Measurements from ENCODE around the gene SERGEF.
"Not testable (repeated sequence)": the region's sequence is repeated elsewhere in the genome, so short reads cannot be mapped to it uniquely, and the experiment has no call there.

SERGEF gene

GRCh38 chr11:17897495-17897894, 115.4 kb downstream of the SERGEF start:
- Histone ChIP-seq H3K27ac (no peak overlapping the region), H3K36me3 (0 out of 2 replicates have a peak, but pooled peaks cover 20% of the 10 kb centered on the region), H4K20me1 (0 out of 2 replicates have a peak, but pooled peaks cover 10% of the 10 kb centered on the region), H3K4me3 (no peak overlapping the region), H3K4me2 (no peak overlapping the region), H3K9me3 (no peaks in the 10 kb centered on the region), H3K27me3 (no peaks in the 10 kb centered on the region), H3K4me1 (no peaks in the 10 kb centered on the region), H3K9ac (no peak overlapping the region)
- TF ChIP-seq Cebpa-rat (IDR thresholded peaks at IDR 0.05), result no peak

GRCh38 chr11:17896496-17897151, 116.2 kb downstream of the SERGEF start:
- not testable (repeated sequence) for H4K20me1 ChIP-seq, H3K27ac ChIP-seq, H3K9ac ChIP-seq

GRCh38 chr11:17894929-17895658, 117.8 kb downstream of the SERGEF start:
- H3K27me3 ChIP-seq, result no peaks in the 10 kb centered on the region

More at GRCh38 chr11:17896496-17897151, 116.2 kb downstream of the SERGEF start:
- H3K9me3 ChIP-seq, H3K4me2 ChIP-seq, H3K27me3 ChIP-seq, H3K4me3 ChIP-seq, H3K4me1 ChIP-seq: not testable (repeated sequence)
- H3K36me3 ChIP-seq, result 0 out of 2 replicates have a peak, but pooled peaks cover 26% of the 10 kb centered on the region

GRCh38 chr11:17892409-17892808, 120.4 kb downstream of the SERGEF start:
- H3K4me3 ChIP-seq, result no peak overlapping the region
- H4K20me1 ChIP-seq, result 0 out of 2 replicates have a peak, but pooled peaks cover 5% of the 10 kb centered on the region
- no peaks in the 10 kb centered on the region for H3K27me3 ChIP-seq
- no peak overlapping the region for H3K27ac ChIP-seq
- no peak overlapping the region for H3K9ac ChIP-seq
- H3K4me2 ChIP-seq, result no peak overlapping the region
- peak; percentile 25; the same call in 1 of the 2 replicates for TF ChIP-seq Cebpa-rat (IDR thresholded peaks at IDR 0.05)
- H3K4me1 ChIP-seq, result no peaks in the 10 kb centered on the region
- no peaks in the 10 kb centered on the region for H3K9me3 ChIP-seq
- peaks cover 17% of the 10 kb centered on the region; the same call in 1 of the 2 replicates for H3K36me3 ChIP-seq

More at GRCh38 chr11:17894929-17895658, 117.8 kb downstream of the SERGEF start:
- Histone ChIP-seq H3K36me3 (0 out of 2 replicates have a peak, but pooled peaks cover 21% of the 10 kb centered on the region), H3K27ac (no peak overlapping the region), H4K20me1 (0 out of 2 replicates have a peak, but pooled peaks cover 10% of the 10 kb centered on the region), H3K9me3 (no peaks in the 10 kb centered on the region), H3K9ac (no peak overlapping the region), H3K4me3 (no peak overlapping the region), H3K4me1 (no peaks in the 10 kb centered on the region), H3K4me2 (no peak overlapping the region)
- TF ChIP-seq Cebpa-rat (IDR thresholded peaks at IDR 0.05), result no peak

GRCh38 chr11:17890325-17890724, 122.5 kb downstream of the SERGEF start:
- Histone ChIP-seq H4K20me1 (no peaks in the 10 kb centered on the region), H3K9me3 (no peaks in the 10 kb centered on the region), H3K4me3 (no peak overlapping the region), H3K9ac (no peak overlapping the region), H3K36me3 (peaks cover 17% of the 10 kb centered on the region; the same call in 1 of the 2 replicates), H3K27me3 (no peaks in the 10 kb centered on the region), H3K27ac (no peak overlapping the region), H3K4me1 (no peaks in the 10 kb centered on the region), H3K4me2 (no peak overlapping the region)
- TF ChIP-seq Cebpa-rat (IDR thresholded peaks at IDR 0.05), result no peak

GRCh38 chr11:17887779-17888178, 125.1 kb downstream of the SERGEF start:
- Histone ChIP-seq H3K36me3 (peaks cover 15% of the 10 kb centered on the region; the same call in 1 of the 2 replicates), H3K4me1 (no peaks in the 10 kb centered on the region), H3K9ac (no peak overlapping the region), H4K20me1 (no peaks in the 10 kb centered on the region), H3K27ac (no peak overlapping the region), H3K9me3 (no peaks in the 10 kb centered on the region), H3K4me3 (no peak overlapping the region), H3K4me2 (no peak overlapping the region), H3K27me3 (no peaks in the 10 kb centered on the region)
- TF ChIP-seq Cebpa-rat (IDR thresholded peaks at IDR 0.05), result no peak

GRCh38 chr11:17883946-17884345, 128.9 kb downstream of the SERGEF start:
- no peak overlapping the region for H3K4me3 ChIP-seq
- no peaks in the 10 kb centered on the region for H4K20me1 ChIP-seq
- no peaks in the 10 kb centered on the region for H3K4me1 ChIP-seq
- peaks cover 6% of the 10 kb centered on the region; the same call in 1 of the 2 replicates for H3K36me3 ChIP-seq
- TF ChIP-seq Cebpa-rat (IDR thresholded peaks at IDR 0.05), result no peak
- H3K9ac ChIP-seq, result no peak overlapping the region
- H3K9me3 ChIP-seq, result no peaks in the 10 kb centered on the region
- H3K27me3 ChIP-seq, result no peaks in the 10 kb centered on the region
- no peak overlapping the region for H3K27ac ChIP-seq
- no peak overlapping the region for H3K4me2 ChIP-seq

- TF ChIP-seq Cebpa-rat (IDR thresholded peaks at IDR 0.05), result no peak
These were observed 129.8 kb downstream of the SERGEF start for GRCh38 chr11:17883057-17883456.

GRCh38 chr11:17878743-17879142, 134.1 kb downstream of the SERGEF start:
- Histone ChIP-seq H3K4me2 (peak overlapping the region; percentile 10; the same call in 1 of the 2 replicates), H3K4me3 (no peak overlapping the region), H3K9me3 (no peaks in the 10 kb centered on the region), H3K9ac (no peak overlapping the region), H3K27me3 (no peaks in the 10 kb centered on the region), H3K27ac (no peak overlapping the region), H4K20me1 (no peaks in the 10 kb centered on the region), H3K36me3 (peaks cover 23% of the 10 kb centered on the region), H3K4me1 (peaks cover 16% of the 10 kb centered on the region)
- no peak for TF ChIP-seq Cebpa-rat (IDR thresholded peaks at IDR 0.05)

More at GRCh38 chr11:17883057-17883456, 129.8 kb downstream of the SERGEF start:
- Histone ChIP-seq H3K4me3 (no peak overlapping the region), H3K4me1 (peaks cover 8% of the 10 kb centered on the region), H3K4me2 (no peak overlapping the region), H4K20me1 (no peaks in the 10 kb centered on the region), H3K9ac (no peak overlapping the region), H3K36me3 (peaks cover 6% of the 10 kb centered on the region; the same call in 1 of the 2 replicates), H3K27ac (no peak overlapping the region), H3K9me3 (no peaks in the 10 kb centered on the region), H3K27me3 (no peaks in the 10 kb centered on the region)

GRCh38 chr11:17877886-17878285, 135.0 kb downstream of the SERGEF start:
- TF ChIP-seq Cebpa-rat (IDR thresholded peaks at IDR 0.05), result no peak
- Histone ChIP-seq H3K4me3 (no peak overlapping the region), H3K4me1 (peaks cover 16% of the 10 kb centered on the region), H3K27me3 (no peaks in the 10 kb centered on the region), H3K9me3 (no peaks in the 10 kb centered on the region), H3K9ac (no peak overlapping the region), H4K20me1 (no peaks in the 10 kb centered on the region), H3K36me3 (peaks cover 31% of the 10 kb centered on the region), H3K4me2 (peak overlapping the region; percentile 31; the same call in 1 of the 2 replicates), H3K27ac (no peak overlapping the region)

Data from BLaER1 (cell line).